RWPE2 (cell line): ENCODE results near the gene SMAD3.
A peak's percentile ranks its signal among the peaks of the same experiment; 100 is the strongest.

Source experiments
- ATAC-seq: fragments of 200-7000 bp; cut with Tn5 transposase; 3 replicates; pipeline ENCODE4 v1.9.1; 2021; ENCODE audit warnings: low read depth
- DNase-seq: peaks from one replicate; pipeline ENCODE4 v3.0.0-alpha.2; 2020; ENCODE audit warnings: low spot score
- H3K27ac ChIP-seq: fragments of 450-650 bp; 2 replicates; pipeline ENCODE4 v1.5.1; 2017; ENCODE audit warnings: mild to moderate bottlenecking; ENCODE audit not compliant: poor library complexity, severe bottlenecking
- H3K27me3 ChIP-seq: fragments of 250-450 bp; sonication (Bioruptor Pico); 2 replicates; pipeline ENCODE4 v1.5.1; 2021; ENCODE audit warnings: mild to moderate bottlenecking, moderate library complexity; ENCODE audit not compliant: insufficient read depth, poor library complexity, severe bottlenecking
- H3K36me3 ChIP-seq: fragments of 250-450 bp; sonication (Bioruptor Pico); 2 replicates; pipeline ENCODE4 v1.5.1; 2020; ENCODE audit warnings: low read depth, mild to moderate bottlenecking, moderate library complexity
- H3K4me1 ChIP-seq: fragments of 250-450 bp; sonication (Bioruptor Pico); 2 replicates; pipeline ENCODE4 v1.5.1; 2021; ENCODE audit warnings: mild to moderate bottlenecking, moderate library complexity; ENCODE audit not compliant: insufficient read depth, poor library complexity, severe bottlenecking
- H3K4me3 ChIP-seq: fragments of 250-450 bp; sonication (Bioruptor Pico); 2 replicates; pipeline ENCODE4 v1.5.1; 2021; ENCODE audit warnings: mild to moderate bottlenecking, moderate library complexity; ENCODE audit not compliant: severe bottlenecking
- H3K9me3 ChIP-seq: fragments of 250-450 bp; sonication (Bioruptor Pico); 2 replicates; pipeline ENCODE4 v1.5.1; 2021; ENCODE audit warnings: mild to moderate bottlenecking, moderate library complexity; ENCODE audit not compliant: severe bottlenecking
- TF ChIP-seq, protein P1 (sequence below): fragments of 450-650 bp; IDR thresholded peaks from one replicate; pipeline ENCODE4 v1.5.1; 2017; ENCODE audit warnings: mild to moderate bottlenecking, moderate library complexity; ENCODE audit not compliant: poor library complexity, severe bottlenecking

SMAD3 gene

DNA sequence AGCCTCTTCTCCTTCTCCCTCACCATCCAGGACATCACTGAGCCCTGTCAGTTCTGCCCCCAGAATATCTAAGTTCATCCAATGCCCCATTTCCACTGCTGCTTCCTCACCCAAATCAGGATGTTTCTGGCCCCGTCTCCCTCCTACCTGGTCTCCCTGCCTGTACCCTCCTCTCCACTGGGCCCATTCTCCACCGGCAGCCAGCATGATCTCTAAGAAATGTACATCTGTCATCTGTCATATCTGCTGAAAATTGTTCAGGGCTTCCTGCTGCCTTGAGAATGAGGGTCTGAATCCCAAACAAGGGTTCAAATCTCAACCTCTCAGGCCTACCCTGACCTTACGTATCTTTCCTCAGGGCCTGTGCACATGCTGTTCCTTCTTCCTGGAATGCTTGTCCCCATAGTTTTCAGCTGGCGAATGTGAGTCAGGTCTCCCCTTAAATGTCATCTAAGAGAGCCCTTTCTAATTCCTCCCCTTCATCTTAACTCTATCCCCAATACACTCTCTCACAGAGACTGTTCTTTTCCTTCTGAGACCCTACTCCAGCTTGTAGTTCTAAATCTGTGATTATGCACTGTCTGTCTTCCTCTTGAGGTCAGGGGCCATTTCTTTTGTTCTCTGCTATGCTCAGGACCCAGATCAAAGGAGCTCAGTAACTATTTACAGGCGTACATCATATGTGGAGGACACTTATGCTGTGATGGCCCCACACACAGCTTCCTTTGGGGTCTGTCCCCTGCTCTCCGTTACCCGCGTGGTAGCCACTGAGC is 40.8 kb downstream of the SMAD3 start:
- TF ChIP-seq, protein P1, sequence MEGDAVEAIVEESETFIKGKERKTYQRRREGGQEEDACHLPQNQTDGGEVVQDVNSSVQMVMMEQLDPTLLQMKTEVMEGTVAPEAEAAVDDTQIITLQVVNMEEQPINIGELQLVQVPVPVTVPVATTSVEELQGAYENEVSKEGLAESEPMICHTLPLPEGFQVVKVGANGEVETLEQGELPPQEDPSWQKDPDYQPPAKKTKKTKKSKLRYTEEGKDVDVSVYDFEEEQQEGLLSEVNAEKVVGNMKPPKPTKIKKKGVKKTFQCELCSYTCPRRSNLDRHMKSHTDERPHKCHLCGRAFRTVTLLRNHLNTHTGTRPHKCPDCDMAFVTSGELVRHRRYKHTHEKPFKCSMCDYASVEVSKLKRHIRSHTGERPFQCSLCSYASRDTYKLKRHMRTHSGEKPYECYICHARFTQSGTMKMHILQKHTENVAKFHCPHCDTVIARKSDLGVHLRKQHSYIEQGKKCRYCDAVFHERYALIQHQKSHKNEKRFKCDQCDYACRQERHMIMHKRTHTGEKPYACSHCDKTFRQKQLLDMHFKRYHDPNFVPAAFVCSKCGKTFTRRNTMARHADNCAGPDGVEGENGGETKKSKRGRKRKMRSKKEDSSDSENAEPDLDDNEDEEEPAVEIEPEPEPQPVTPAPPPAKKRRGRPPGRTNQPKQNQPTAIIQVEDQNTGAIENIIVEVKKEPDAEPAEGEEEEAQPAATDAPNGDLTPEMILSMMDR = no peak
- Histone ChIP-seq H3K27me3 (no peaks in the 10 kb centered on the region), H3K4me1 (peaks cover 54% of the 10 kb centered on the region), H3K36me3 (peaks cover 11% of the 10 kb centered on the region), H3K9me3 (no peaks in the 10 kb centered on the region), H3K4me3 (no peak overlapping the region), H3K27ac (peak overlapping the region; percentile 100)
- DNase-seq (no peak), ATAC-seq (no peak)

- TF ChIP-seq, protein P1 = no peak
- no peak for DNase-seq
- ATAC-seq = no peak
- H3K4me1 ChIP-seq = peaks cover 49% of the 10 kb centered on the region
- no peak overlapping the region for H3K4me3 ChIP-seq
- H3K36me3 ChIP-seq = peaks cover 13% of the 10 kb centered on the region
- no peaks in the 10 kb centered on the region for H3K9me3 ChIP-seq
- peak overlapping the region; percentile 100 for H3K27ac ChIP-seq
- no peaks in the 10 kb centered on the region for H3K27me3 ChIP-seq
Measured at GRCh38 chr15:67106764-67107013, 41.3 kb downstream of the SMAD3 start.

- no peaks in the 10 kb centered on the region for H3K9me3 ChIP-seq
- H3K4me3 ChIP-seq = no peak overlapping the region
- ATAC-seq (peak; percentile 81), DNase-seq (peak; percentile 99)
- TF ChIP-seq, protein P1 = no peak
- peak overlapping the region; percentile 100 for H3K27ac ChIP-seq
- H3K4me1 ChIP-seq = peaks cover 45% of the 10 kb centered on the region
- no peaks in the 10 kb centered on the region for H3K27me3 ChIP-seq
- H3K36me3 ChIP-seq = peaks cover 13% of the 10 kb centered on the region
Measured at GRCh38 chr15:67107014-67107812, 41.8 kb downstream of the SMAD3 start.

DNA sequence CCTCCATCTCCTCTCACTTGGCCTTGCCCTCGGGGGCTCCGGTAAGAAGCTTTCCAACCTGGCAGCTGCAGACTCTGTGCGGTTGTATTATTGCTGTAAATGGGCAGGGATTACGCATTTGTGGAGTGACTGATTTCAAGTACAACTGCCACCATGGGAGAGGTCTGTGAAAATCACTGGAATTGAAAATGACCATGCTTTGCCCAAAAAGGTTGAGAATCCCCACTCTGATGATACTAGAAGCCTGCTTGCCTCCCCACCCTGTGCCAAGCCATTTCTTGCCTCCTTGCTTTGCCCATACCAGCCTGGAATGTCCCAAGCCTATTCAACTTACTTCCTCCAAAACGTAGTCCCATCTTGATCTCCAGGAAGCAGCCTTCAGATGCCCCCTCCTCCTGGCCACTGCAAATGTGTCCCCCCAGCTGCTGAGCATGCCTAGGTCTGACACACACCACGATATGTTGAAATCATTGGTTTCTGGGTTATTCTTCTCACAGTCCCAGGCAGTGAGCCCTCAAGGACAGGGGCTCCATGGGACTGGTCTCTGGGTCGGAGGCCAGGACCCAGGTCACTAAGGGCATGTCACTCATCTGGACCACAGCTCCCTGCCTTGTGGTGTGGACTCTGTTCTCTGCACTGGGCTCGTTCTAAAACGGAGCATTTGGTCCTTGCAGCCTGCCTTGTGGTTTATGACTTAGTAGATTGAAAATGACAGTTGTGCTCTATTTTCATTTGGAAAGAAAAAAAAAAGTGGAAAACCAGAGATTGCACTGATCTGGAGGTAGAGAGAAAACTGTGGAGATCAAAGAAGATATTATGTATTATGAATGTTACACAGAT is 42.9 kb downstream of the SMAD3 start:
- TF ChIP-seq, protein P1 = no peak
- DNase-seq = no peak
- Histone ChIP-seq H3K4me3 (no peak overlapping the region), H3K9me3 (no peaks in the 10 kb centered on the region), H3K27me3 (no peaks in the 10 kb centered on the region), H3K4me1 (peaks cover 45% of the 10 kb centered on the region), H3K36me3 (peaks cover 13% of the 10 kb centered on the region), H3K27ac (peak overlapping the region; percentile 100)
- ATAC-seq = no peak
